ENCODE measurements around the gene LOXL3.

- TF ChIP-seq ZNF362 (tag by site-specific recombination; IDR thresholded peaks at IDR 0.05) (no peak), REST (tag by site-specific recombination; IDR thresholded peaks at IDR 0.05) (no peak), REPIN1 (tag by site-specific recombination; IDR thresholded peaks at IDR 0.05; ENCODE audit: low read depth) (no peak), ZNF629 (tag by site-specific recombination; IDR thresholded peaks at IDR 0.05) (no peak), HOXA7 (CRISPR knock-in tag; IDR thresholded peaks at IDR 0.05; ENCODE audit: borderline replicate concordance) (no peak), ZFP69B (tag by site-specific recombination; IDR thresholded peaks at IDR 0.05) (no peak), ZNF473 (tag by site-specific recombination; IDR thresholded peaks at IDR 0.05) (no peak), ZSCAN23 (tag by site-specific recombination; IDR thresholded peaks at IDR 0.05) (no peak), PRDM1 (tag by site-specific recombination; IDR thresholded peaks at IDR 0.05) (no peak), HOXC10 (CRISPR knock-in tag; IDR thresholded peaks at IDR 0.05) (no peak)
- TF ChIP-seq, protein P1, sequence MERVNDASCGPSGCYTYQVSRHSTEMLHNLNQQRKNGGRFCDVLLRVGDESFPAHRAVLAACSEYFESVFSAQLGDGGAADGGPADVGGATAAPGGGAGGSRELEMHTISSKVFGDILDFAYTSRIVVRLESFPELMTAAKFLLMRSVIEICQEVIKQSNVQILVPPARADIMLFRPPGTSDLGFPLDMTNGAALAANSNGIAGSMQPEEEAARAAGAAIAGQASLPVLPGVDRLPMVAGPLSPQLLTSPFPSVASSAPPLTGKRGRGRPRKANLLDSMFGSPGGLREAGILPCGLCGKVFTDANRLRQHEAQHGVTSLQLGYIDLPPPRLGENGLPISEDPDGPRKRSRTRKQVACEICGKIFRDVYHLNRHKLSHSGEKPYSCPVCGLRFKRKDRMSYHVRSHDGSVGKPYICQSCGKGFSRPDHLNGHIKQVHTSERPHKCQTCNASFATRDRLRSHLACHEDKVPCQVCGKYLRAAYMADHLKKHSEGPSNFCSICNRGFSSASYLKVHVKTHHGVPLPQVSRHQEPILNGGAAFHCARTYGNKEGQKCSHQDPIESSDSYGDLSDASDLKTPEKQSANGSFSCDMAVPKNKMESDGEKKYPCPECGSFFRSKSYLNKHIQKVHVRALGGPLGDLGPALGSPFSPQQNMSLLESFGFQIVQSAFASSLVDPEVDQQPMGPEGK (tag by site-specific recombination; IDR thresholded peaks at IDR 0.05): no peak
- TF ChIP-seq, protein P2, sequence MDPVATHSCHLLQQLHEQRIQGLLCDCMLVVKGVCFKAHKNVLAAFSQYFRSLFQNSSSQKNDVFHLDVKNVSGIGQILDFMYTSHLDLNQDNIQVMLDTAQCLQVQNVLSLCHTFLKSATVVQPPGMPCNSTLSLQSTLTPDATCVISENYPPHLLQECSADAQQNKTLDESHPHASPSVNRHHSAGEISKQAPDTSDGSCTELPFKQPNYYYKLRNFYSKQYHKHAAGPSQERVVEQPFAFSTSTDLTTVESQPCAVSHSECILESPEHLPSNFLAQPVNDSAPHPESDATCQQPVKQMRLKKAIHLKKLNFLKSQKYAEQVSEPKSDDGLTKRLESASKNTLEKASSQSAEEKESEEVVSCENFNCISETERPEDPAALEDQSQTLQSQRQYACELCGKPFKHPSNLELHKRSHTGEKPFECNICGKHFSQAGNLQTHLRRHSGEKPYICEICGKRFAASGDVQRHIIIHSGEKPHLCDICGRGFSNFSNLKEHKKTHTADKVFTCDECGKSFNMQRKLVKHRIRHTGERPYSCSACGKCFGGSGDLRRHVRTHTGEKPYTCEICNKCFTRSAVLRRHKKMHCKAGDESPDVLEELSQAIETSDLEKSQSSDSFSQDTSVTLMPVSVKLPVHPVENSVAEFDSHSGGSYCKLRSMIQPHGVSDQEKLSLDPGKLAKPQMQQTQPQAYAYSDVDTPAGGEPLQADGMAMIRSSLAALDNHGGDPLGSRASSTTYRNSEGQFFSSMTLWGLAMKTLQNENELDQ (tag by site-specific recombination; IDR thresholded peaks at IDR 0.05; ENCODE audit: low read depth): no peak
These were observed 23.1 kb upstream of the LOXL3 start for GRCh38 chr2:74576863-74577229.
